KOPT-K1 (cell line): ENCODE data around the gene TRIM9.

Source experiments
- H3K27ac ChIP-seq: fragments of 200-600 bp; sonication (generic); 2 replicates; pipeline ENCODE4 v1.5.1; 2016; ENCODE audit warnings: antibody characterized with exemption, mild to moderate bottlenecking, low read depth, low read length; ENCODE audit not compliant: poor library complexity, severe bottlenecking
- H3K36me3 ChIP-seq: fragments of 200-600 bp; sonication (generic); 2 replicates; pipeline ENCODE4 v1.5.1; 2017; ENCODE audit warnings: antibody characterized with exemption, mild to moderate bottlenecking, low read length, moderate library complexity; ENCODE audit not compliant: insufficient read depth
- H3K9me3 ChIP-seq: fragments of 200-600 bp; sonication (generic); 2 replicates; pipeline ENCODE4 v1.5.1; 2017; ENCODE audit warnings: antibody characterized with exemption, low read length, mild to moderate bottlenecking; ENCODE audit not compliant: insufficient read depth, poor library complexity, severe bottlenecking

TRIM9 gene

GRCh38 chr14:51094901-51095853, at the start of gene TRIM9:
Gene TRIM9 (minus strand): TSS chr14:51095105. CDS start chr14:51094939, 166 bp downstream.
- H3K9me3 ChIP-seq: no peaks in the 10 kb centered on the region
- H3K36me3 ChIP-seq: no peaks in the 10 kb centered on the region
- H3K27ac ChIP-seq: peak within 1 kb of the TSS; percentile 14

DNA sequence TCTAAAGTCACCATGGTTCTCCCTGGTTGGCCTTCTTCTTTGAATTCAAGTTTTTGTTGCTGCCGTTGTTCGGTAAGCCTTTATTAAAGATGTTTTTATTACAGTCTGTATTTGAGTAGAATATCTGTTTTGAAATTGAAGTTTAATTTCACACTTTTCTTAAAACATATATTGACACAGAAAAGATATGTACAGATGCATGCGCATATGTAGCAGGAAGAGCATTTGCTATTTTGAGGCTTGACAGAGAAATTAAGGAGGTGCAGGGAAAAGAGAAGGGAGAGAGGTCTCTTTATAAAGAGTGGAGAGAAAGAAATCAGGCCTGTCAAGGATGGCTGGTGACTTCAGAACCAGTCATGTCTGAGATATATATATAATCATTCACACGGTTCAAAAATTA, 46.0 kb upstream of the TRIM9 start:
- Histone ChIP-seq H3K36me3 (no peaks in the 10 kb centered on the region), H3K27ac (no peak overlapping the region), H3K9me3 (no peaks in the 10 kb centered on the region)

- Histone ChIP-seq H3K27ac (no peak overlapping the region), H3K36me3 (no peaks in the 10 kb centered on the region), H3K9me3 (no peaks in the 10 kb centered on the region)
Measured at GRCh38 chr14:51140338-51140737, 45.4 kb upstream of the TRIM9 start.

GRCh38 chr14:51139121-51139681, 44.3 kb upstream of the TRIM9 start:
- Histone ChIP-seq H3K27ac (no peak overlapping the region), H3K9me3 (no peaks in the 10 kb centered on the region), H3K36me3 (no peaks in the 10 kb centered on the region)

- Histone ChIP-seq H3K27ac (no peak overlapping the region), H3K9me3 (no peaks in the 10 kb centered on the region), H3K36me3 (no peaks in the 10 kb centered on the region)
Measured at GRCh38 chr14:51138404-51139103, 43.6 kb upstream of the TRIM9 start.

DNA sequence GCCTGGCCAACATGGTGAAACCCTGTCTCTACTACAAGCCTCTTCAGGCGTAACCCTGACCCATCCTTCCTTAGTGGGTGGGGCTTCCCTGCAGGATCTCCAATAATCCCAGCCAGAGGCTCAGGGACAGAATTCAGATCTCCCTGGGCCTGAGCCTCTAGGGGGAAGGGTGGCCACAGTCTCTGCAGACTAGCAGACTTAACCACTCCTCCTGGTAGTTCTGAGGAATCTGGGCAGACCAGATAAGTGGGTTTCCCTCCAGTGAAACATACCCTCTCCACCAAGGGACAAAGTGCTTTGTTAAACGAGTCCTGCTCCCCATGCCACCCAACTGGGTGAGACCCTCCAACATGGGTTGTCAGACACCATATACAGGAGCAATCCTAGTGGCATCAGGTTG, 36.6 kb upstream of the TRIM9 start:
- H3K9me3 ChIP-seq: no peaks in the 10 kb centered on the region
- no peak overlapping the region for H3K27ac ChIP-seq

DNA sequence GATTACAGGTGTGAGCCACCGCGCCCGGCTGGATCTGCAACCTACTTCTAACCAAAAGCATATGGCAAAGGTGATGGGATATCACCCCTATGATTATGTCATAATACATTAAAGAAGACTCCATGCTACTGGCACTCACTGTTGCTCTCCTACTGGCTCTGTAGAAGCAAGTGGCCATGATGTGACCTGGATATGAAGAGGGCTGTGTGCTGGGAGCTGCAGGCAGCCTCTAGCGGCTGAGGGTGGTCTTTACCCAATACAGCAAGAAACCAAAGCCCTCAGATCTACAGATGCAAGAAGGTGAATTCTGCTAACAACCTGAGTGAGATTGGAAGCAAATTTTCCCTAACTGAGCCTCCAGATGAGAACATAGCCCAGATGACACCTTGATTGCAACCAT, 34.2 kb upstream of the TRIM9 start:
- Histone ChIP-seq H3K27ac (no peak overlapping the region), H3K9me3 (no peaks in the 10 kb centered on the region), H3K36me3 (no peaks in the 10 kb centered on the region)

More for the DNA sequence above, 36.6 kb upstream of the TRIM9 start:
- no peaks in the 10 kb centered on the region for H3K36me3 ChIP-seq

DNA sequence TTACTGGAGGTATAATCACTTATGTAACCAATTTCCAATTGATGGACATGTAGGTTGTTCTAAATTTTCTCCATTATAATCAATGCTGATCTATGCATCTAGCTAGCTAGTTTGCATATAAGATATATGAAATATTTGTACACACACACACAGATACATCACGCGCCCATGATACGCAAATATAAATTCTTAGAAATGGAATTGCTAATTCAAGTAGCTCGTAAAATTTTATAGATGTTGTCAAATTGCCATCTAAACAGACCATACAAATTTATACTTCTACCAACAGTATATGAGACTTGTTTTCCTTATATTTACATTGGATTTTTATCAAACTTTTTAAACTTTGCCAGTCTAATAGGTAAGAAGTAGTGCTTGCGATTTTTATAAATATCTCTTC, 29.1 kb upstream of the TRIM9 start:
- H3K36me3 ChIP-seq: no peaks in the 10 kb centered on the region
- H3K27ac ChIP-seq: no peak overlapping the region
- no peaks in the 10 kb centered on the region for H3K9me3 ChIP-seq

DNA sequence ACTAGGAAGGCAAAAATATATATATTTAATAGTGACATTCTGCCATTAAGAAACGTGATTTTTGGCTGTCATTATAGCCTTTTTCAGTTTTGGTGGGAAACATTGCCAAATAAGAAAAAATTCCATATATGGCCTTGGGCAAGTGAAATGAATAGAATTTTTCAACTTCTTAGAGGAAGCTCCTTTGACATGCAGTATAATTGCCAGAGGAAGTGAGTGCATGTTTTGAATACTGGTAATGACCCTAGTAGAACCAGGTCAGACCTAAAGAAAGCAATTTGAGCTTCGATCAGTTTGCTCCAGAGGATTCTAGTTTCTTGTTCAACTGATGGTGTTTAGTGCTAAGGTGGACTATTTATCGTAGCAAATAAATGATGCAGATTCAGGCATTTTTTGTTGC, 26.2 kb upstream of the TRIM9 start:
- no peak overlapping the region for H3K27ac ChIP-seq
- no peaks in the 10 kb centered on the region for H3K36me3 ChIP-seq
- H3K9me3 ChIP-seq: no peaks in the 10 kb centered on the region

DNA sequence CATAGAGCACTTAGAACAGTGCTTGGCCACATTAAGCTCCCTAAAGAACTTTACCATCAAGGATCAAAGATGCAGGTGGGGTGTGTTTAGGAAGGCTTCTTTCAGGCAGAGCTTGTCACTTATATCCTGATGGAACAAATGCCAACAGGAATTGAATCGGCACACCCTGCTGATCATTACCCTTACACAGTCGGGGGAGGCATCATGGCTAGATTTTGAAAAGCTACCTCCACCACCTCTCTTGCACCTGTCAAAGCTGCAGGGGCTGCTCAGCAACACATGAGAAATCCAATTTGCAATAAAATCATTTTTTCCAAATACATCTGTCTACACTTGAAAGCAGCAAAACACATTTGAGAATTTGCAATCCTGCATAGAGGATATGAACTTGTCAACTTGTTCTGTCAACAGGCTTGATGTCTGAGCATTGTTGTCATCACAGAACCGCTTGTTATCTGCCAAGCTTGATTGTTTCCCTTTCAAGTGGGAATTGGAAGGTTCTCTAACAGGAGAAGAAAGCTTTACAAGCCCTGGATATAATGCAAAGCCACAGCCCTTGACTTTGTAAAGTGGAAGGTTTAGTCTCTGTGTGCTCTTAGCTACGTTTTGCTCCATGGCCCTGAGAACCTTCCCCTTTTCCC, 24.6 kb upstream of the TRIM9 start:
- Histone ChIP-seq H3K36me3 (no peaks in the 10 kb centered on the region), H3K27ac (no peak overlapping the region), H3K9me3 (no peaks in the 10 kb centered on the region)

GRCh38 chr14:51118993-51119392, 24.1 kb upstream of the TRIM9 start:
- Histone ChIP-seq H3K9me3 (no peaks in the 10 kb centered on the region), H3K27ac (no peak overlapping the region), H3K36me3 (no peaks in the 10 kb centered on the region)

DNA sequence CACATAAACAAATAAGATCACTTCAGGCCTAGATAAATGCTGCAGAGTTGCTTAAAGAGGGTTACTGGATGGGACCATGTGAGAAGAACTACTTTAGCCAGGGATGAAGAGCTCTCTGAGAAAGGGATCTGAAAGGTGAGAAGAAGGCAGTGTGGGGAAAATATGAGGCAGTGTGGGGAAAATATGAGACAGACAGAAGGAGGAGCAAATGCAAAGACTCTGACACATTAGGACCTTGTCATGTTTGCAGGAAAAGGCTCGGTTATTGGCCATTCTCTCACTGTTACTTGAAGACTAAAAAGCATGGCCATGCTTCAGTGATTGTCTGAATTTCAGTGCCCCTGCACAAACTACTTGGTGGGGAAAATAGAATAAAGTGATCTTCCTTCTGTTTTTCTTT, 22.7 kb upstream of the TRIM9 start:
- H3K9me3 ChIP-seq: no peaks in the 10 kb centered on the region
- no peaks in the 10 kb centered on the region for H3K36me3 ChIP-seq
- H3K27ac ChIP-seq: no peak overlapping the region

DNA sequence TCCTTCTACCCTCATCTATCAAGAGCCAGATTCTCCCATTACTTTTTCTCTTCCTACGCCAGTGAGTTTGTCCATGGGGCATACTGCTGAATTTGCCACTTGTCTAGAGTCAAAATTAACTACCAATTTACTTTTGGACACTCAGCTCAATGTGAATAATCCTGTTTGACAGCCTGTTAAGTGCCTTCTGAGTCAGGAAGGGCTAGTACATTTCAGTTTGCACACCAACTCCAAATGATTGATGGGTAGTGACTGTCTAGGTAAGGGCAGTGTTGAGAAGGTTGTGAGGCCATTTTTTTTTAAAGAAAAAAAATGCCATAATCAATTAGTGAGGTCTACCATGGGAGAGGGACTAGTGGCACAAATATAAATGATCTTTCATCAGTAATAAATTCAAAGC, 21.8 kb upstream of the TRIM9 start:
- Histone ChIP-seq H3K27ac (no peak overlapping the region), H3K9me3 (no peaks in the 10 kb centered on the region), H3K36me3 (no peaks in the 10 kb centered on the region)

GRCh38 chr14:51109651-51110050, 14.7 kb upstream of the TRIM9 start:
- Histone ChIP-seq H3K36me3 (no peaks in the 10 kb centered on the region), H3K9me3 (no peaks in the 10 kb centered on the region), H3K27ac (no peak overlapping the region)

DNA sequence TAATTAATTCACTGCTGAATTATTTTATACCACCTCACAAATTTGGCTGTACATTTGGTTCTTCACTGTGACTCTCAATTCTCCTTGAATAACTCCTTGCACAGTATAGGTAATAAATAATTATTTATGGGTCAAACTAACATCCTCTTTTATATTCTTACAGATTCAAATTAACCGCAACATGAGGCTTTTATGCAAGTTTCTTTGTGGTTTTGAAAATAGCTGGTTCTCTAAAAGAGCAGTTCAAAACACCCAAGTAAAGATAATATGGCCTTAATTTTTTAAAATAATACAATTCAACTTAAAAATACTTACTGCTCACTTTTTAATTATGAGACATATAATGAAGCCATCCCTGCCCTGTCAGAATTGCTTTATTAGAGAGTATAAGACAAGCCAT, 12.9 kb upstream of the TRIM9 start:
- H3K9me3 ChIP-seq: no peaks in the 10 kb centered on the region
- no peak overlapping the region for H3K27ac ChIP-seq
- H3K36me3 ChIP-seq: no peaks in the 10 kb centered on the region
